CD4-positive, alpha-beta T cell treated with Interleukin-1 beta for 1 hour (primary cell): ENCODE results near the gene DSE.

Experiments
- DNase-seq, 2 donors: peaks; one replicate each; pipeline ENCODE4 v3.0.0-alpha.2; 2020 to 2022

DSE gene

GRCh38 chr6:116419069-116419786 is 48.5 kb downstream of the DSE start:
- DNase-seq, result no peak

- DNase-seq, result no peak
Observed at GRCh38 chr6:116420341-116420740, 49.6 kb downstream of the DSE start.

- DNase-seq, result no peak
Observed at GRCh38 chr6:116422238-116422637, 51.5 kb downstream of the DSE start.

GRCh38 chr6:116424001-116424400 is 53.3 kb downstream of the DSE start:
- no peak for DNase-seq

GRCh38 chr6:116426551-116426950 is 55.8 kb downstream of the DSE start:
- no peak for DNase-seq

GRCh38 chr6:116429111-116429510 is 58.4 kb downstream of the DSE start:
- no peak for DNase-seq

- no peak for DNase-seq
Observed at GRCh38 chr6:116430860-116431259, 60.1 kb downstream of the DSE start.

- DNase-seq, result no peak
Observed at GRCh38 chr6:116431964-116432595, 61.3 kb downstream of the DSE start.

- DNase-seq, result no peak
Observed at GRCh38 chr6:116433206-116433712, 62.5 kb downstream of the DSE start.

GRCh38 chr6:116434056-116434725 is 63.4 kb downstream of the DSE start:
- DNase-seq, result no peak

- DNase-seq, result no peak
Observed at GRCh38 chr6:116436586-116436985, 65.8 kb downstream of the DSE start.

- DNase-seq, result no peak
Observed at GRCh38 chr6:116437656-116438055, 66.9 kb downstream of the DSE start.

GRCh38 chr6:116438590-116439448 is 68.1 kb downstream of the DSE start:
- no peak for DNase-seq

GRCh38 chr6:116439522-116440051 is 68.8 kb downstream of the DSE start:
- DNase-seq, result no peak

- DNase-seq, result no peak
Observed at GRCh38 chr6:116443105-116443504, 72.4 kb downstream of the DSE start.

GRCh38 chr6:116444092-116444491 is 73.3 kb downstream of the DSE start:
- DNase-seq, result peak in 1 of 2 donors; percentile 16

GRCh38 chr6:116444575-116444974 is 73.8 kb downstream of the DSE start:
- no peak for DNase-seq

- DNase-seq, result no peak
Observed at GRCh38 chr6:116445102-116445501, 74.4 kb downstream of the DSE start.

GRCh38 chr6:116446399-116446798 is 75.7 kb downstream of the DSE start:
- DNase-seq, result no peak

- no peak for DNase-seq
Observed at GRCh38 chr6:116447052-116447451, 76.3 kb downstream of the DSE start.

- DNase-seq, result no peak
Observed at GRCh38 chr6:116447496-116448011, 76.8 kb downstream of the DSE start.

GRCh38 chr6:116449565-116449964 is 78.8 kb downstream of the DSE start:
- DNase-seq, result no peak
